ENCODE measurements around the gene SLIT1.

Gene SLIT1

DNA sequence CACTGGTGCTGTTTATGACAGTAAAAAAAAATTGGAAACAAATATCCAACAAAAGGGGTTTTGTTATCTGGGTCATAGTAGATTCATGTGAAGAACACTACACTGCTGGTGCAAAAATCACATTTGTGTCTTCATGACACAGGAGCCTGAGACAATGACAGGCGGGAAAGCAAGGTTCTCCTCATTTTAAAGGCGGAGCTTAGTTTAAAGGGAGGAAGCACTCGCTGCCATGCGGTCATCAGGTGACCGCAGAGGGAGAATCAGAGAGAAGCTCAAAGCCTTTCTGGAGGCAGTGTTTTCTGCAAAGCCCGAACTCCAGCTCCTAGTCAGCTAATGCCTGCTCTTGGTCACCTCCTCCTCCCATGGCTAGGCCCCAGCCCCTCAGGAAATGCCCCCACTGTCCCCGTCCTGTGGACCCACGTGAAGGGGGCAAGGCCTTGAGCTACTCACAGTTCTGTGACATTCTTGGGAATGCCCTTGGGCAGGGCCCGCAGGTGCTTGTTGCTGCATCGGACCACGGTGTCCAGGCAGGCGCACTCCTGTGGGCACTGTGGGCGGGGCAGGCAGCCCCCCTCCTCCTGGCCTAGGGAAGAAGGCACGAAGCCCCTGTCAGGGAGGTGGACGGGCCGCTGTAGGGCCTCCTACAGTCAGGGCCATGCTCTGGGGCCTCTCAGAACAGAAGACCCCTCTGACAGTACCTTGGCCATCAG lies 146.1 kb downstream of the SLIT1 start:
- Histone ChIP-seq H3K4me3 (ENCODE audit: severe bottlenecking) (no peak overlapping the region), H3K27ac (ENCODE audit: poor library complexity, severe bottlenecking) (no peak overlapping the region), H3K27me3 (ENCODE audit: insufficient read depth, poor library complexity, severe bottlenecking) (no peaks in the 10 kb centered on the region), H3K9me3 (ENCODE audit: severe bottlenecking) (no peaks in the 10 kb centered on the region), H3K4me1 (ENCODE audit: insufficient read depth, poor library complexity, severe bottlenecking) (no peaks in the 10 kb centered on the region), H3K36me3 (ENCODE audit: low read depth) (no peaks in the 10 kb centered on the region)
- DNase-seq (ENCODE audit: low spot score) (no peak), ATAC-seq (ENCODE audit: low read depth) (no peak)
- TF ChIP-seq CTCF (IDR thresholded peaks at IDR 0.05; ENCODE audit: poor library complexity, severe bottlenecking): no peak

- DNase-seq (ENCODE audit: low spot score) (no peak), ATAC-seq (ENCODE audit: low read depth) (no peak)
- H3K4me3 ChIP-seq (ENCODE audit: severe bottlenecking): no peak overlapping the region
- H3K27me3 ChIP-seq (ENCODE audit: insufficient read depth, poor library complexity, severe bottlenecking): no peaks in the 10 kb centered on the region
- TF ChIP-seq CTCF (IDR thresholded peaks at IDR 0.05; ENCODE audit: poor library complexity, severe bottlenecking): no peak
- no peaks in the 10 kb centered on the region for H3K9me3 ChIP-seq (ENCODE audit: severe bottlenecking)
- H3K27ac ChIP-seq (ENCODE audit: poor library complexity, severe bottlenecking): no peak overlapping the region
- H3K36me3 ChIP-seq (ENCODE audit: low read depth): no peaks in the 10 kb centered on the region
- H3K4me1 ChIP-seq (ENCODE audit: insufficient read depth, poor library complexity, severe bottlenecking): no peaks in the 10 kb centered on the region
Observed at GRCh38 chr10:97038688-97039087, 147.1 kb downstream of the SLIT1 start.

DNA sequence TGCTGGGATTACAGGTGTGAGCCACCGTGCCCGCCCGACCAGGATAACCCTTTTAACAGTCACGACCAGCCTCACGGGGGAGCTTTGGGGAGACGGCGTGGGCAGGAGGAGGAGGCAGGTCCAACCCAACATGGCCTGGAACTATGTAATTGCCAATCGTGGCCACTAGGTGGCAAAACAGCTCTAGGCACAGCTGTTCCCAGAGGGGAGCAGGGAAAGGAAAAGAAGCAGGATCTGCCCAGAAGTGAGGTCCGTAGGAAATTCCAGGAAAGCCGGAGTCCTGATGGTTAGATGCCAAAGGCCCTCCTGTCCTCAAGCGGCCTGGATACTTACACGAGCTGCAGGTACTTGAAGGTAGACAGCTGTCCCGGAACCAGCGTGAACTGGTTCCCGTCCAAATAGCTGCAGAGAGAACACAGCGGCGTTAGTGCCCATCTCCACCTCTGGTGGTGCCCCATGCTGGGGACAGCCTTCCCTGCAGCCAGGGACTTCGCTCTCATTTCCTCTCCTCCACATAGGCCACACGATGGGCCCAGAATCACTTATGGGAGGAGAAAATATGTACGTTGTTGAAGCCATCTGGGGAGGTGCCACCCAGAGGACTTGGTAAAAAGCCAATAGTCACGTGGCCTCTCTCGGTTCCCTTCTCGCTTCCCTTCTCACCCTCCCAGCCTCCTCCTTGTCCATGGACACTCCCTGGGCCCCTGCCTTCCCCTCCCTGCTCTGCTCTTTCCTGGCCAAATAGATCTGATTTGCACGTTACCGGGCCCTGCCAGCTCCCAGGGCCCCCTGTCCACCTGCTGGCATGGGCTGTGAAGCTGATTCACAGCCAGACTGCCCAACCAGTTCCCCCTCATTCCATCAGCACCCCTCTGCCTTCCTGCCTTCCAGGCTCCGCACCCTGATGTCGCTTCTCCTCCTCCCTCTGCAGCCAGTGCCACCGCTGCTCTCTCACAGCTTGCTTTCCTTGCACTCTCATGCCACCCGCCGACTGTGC lies 148.1 kb downstream of the SLIT1 start:
- H3K27ac ChIP-seq (ENCODE audit: poor library complexity, severe bottlenecking): no peak overlapping the region
- H3K27me3 ChIP-seq (ENCODE audit: insufficient read depth, poor library complexity, severe bottlenecking): no peaks in the 10 kb centered on the region
- H3K9me3 ChIP-seq (ENCODE audit: severe bottlenecking): no peaks in the 10 kb centered on the region
- ATAC-seq (ENCODE audit: low read depth): peak; percentile 93
- no peak for DNase-seq (ENCODE audit: low spot score)
- peak; percentile 90 for TF ChIP-seq CTCF (IDR thresholded peaks at IDR 0.05; ENCODE audit: poor library complexity, severe bottlenecking)
- no peaks in the 10 kb centered on the region for H3K36me3 ChIP-seq (ENCODE audit: low read depth)
- H3K4me1 ChIP-seq (ENCODE audit: insufficient read depth, poor library complexity, severe bottlenecking): no peaks in the 10 kb centered on the region
- peak overlapping the region; percentile 11 for H3K4me3 ChIP-seq (ENCODE audit: severe bottlenecking)

- Histone ChIP-seq H3K36me3 (ENCODE audit: low read depth) (no peaks in the 10 kb centered on the region), H3K4me3 (ENCODE audit: severe bottlenecking) (no peak overlapping the region), H3K4me1 (ENCODE audit: insufficient read depth, poor library complexity, severe bottlenecking) (no peaks in the 10 kb centered on the region), H3K9me3 (ENCODE audit: severe bottlenecking) (no peaks in the 10 kb centered on the region), H3K27me3 (ENCODE audit: insufficient read depth, poor library complexity, severe bottlenecking) (no peaks in the 10 kb centered on the region), H3K27ac (ENCODE audit: poor library complexity, severe bottlenecking) (no peak overlapping the region)
- no peak for DNase-seq (ENCODE audit: low spot score)
- TF ChIP-seq CTCF (IDR thresholded peaks at IDR 0.05; ENCODE audit: poor library complexity, severe bottlenecking): no peak
- no peak for ATAC-seq (ENCODE audit: low read depth)
Observed at GRCh38 chr10:97034958-97035769, 150.6 kb downstream of the SLIT1 start.

Data from RWPE2 (cell line).